Gastroesophageal sphincter (tissue), 4 donors: Measurements from ENCODE around the gene NELL1. TPM values are rescaled to one million over a fixed set of nuclear protein-coding genes. Genes with fewer than 3 reads are reported as not detected.

ENCODE experiments used
- ATAC-seq: fragments of 150-250 bp; one replicate; pipeline ENCODE4 v1.9.1; 2016; ENCODE audit warnings: mild to moderate bottlenecking, moderate library complexity
- H3K27ac ChIP-seq, 4 donors: fragments of 200-600 bp; sonication (generic) in 3 of 4; 1 replicate in 3 of 4; 2 replicates in 1 of 4; pipeline ENCODE4 v1.5.1; 2016 to 2019
- H3K27me3 ChIP-seq: fragments of 200-600 bp; sonication (generic); one replicate; pipeline ENCODE4 v1.5.1; 2019
- H3K36me3 ChIP-seq, 2 donors: fragments of 200-600 bp; sonication (generic); one replicate each; pipeline ENCODE4 v1.5.1; 2019; ENCODE audit warnings: control low read depth in 1 of 2
- H3K4me1 ChIP-seq, 3 donors: fragments of 200-600 bp; sonication (generic); 1 replicate in 2 of 3; 2 replicates in 1 of 3; pipeline ENCODE4 v1.5.1; 2016 to 2019; ENCODE audit warnings: control low read depth in 2 of 3
- H3K4me3 ChIP-seq, 2 donors: fragments of 200-600 bp; sonication (generic); one replicate each; pipeline ENCODE4 v1.5.1; 2019; ENCODE audit warnings: mild to moderate bottlenecking in 1 of 2, moderate library complexity in 1 of 2
- H3K9me3 ChIP-seq, 3 donors: fragments of 200-600 bp; sonication (generic); one replicate each; pipeline ENCODE4 v1.5.1; 2017 to 2019; ENCODE audit warnings: control low read depth in 2 of 3
- EP300 ChIP-seq: sonication (generic); formaldehyde crosslinking; IDR thresholded peaks from one replicate; pipeline ENCODE4 v1.6.1; 2017; ENCODE audit warnings: antibody characterized with exemption, mild to moderate bottlenecking
- POLR2A ChIP-seq, 2 donors: fragments of 450-650 bp; IDR thresholded peaks; one replicate each; pipeline ENCODE4 v1.6.1; 2017; ENCODE audit warnings: antibody characterized with exemption in 2 of 2, mild to moderate bottlenecking in 2 of 2, moderate library complexity in 1 of 2
- POLR2AphosphoS5 ChIP-seq: sonication (generic); formaldehyde crosslinking; IDR thresholded peaks from one replicate; pipeline ENCODE4 v1.6.1; 2017; ENCODE audit warnings: antibody characterized with exemption
- WGBS, 2 donors: methylation state at CpG; one replicate each; pipeline ENCODE4 v1.1.5; 2018; ENCODE audit warnings: low coverage in 1 of 2; 5-methylcytosine and 5-hydroxymethylcytosine counted together
- total RNA-seq, 4 donors: library from RNA; depleted of rRNA; stranded (reverse); fragments of >200 nt; gene quantifications; one replicate each; pipeline ENCODE4 v1.1.0, GENCODE V29; 2016
- TF ChIP-seq, protein P1 (sequence below), 4 experiments: fragments of 200-600 bp in 2 of 4; fragments of 450-650 bp in 2 of 4; sonication (generic) in 1 of 4; IDR thresholded peaks; one replicate each; pipeline ENCODE4 v1.5.1; 2017 to 2019; ENCODE audit warnings: antibody characterized with exemption in 4 of 4, mild to moderate bottlenecking in 2 of 4, moderate library complexity in 2 of 4

NELL1 gene
- total RNA-seq, 4 donors from 2014 or later, result 0.27 to 3.0 (median 1.5) TPM

DNA sequence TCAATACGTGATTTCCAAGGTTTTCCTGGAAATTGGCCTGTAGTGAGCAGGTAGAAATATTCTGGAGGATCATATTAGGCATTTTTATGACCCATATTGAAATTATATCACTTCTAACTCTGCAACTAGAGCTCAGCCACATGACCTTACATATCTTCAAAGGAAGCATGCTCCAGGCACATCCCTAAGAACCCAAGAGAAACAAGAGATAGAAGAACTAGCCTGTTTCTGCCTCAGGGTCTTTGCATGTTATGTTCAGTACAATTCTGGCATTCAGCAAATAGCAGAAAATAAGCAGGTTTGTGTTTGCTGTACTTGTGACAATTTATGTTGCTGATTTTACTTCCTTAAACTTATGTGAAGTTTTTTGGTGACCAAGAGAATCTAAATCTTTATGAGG lies 859.8 kb downstream of the NELL1 start:
- no peaks in the 10 kb centered on the region for H3K9me3 ChIP-seq
- no peak for TF ChIP-seq POLR2AphosphoS5
- TF ChIP-seq EP300, result no peak
- TF ChIP-seq, protein P1, sequence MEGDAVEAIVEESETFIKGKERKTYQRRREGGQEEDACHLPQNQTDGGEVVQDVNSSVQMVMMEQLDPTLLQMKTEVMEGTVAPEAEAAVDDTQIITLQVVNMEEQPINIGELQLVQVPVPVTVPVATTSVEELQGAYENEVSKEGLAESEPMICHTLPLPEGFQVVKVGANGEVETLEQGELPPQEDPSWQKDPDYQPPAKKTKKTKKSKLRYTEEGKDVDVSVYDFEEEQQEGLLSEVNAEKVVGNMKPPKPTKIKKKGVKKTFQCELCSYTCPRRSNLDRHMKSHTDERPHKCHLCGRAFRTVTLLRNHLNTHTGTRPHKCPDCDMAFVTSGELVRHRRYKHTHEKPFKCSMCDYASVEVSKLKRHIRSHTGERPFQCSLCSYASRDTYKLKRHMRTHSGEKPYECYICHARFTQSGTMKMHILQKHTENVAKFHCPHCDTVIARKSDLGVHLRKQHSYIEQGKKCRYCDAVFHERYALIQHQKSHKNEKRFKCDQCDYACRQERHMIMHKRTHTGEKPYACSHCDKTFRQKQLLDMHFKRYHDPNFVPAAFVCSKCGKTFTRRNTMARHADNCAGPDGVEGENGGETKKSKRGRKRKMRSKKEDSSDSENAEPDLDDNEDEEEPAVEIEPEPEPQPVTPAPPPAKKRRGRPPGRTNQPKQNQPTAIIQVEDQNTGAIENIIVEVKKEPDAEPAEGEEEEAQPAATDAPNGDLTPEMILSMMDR (IDR thresholded peaks at IDR 0.05), result no peak
- TF ChIP-seq POLR2A (IDR thresholded peaks at IDR 0.05), result no peak
- no peaks in the 10 kb centered on the region for H3K4me1 ChIP-seq
- H3K4me3 ChIP-seq, result no peak overlapping the region
- no peak overlapping the region for H3K27ac ChIP-seq
- no peaks in the 10 kb centered on the region for H3K27me3 ChIP-seq
- WGBS, 2 donors, result 23 to 86% methylated on average over 1 of the region's 1 CpG
- no peak for ATAC-seq
- H3K36me3 ChIP-seq, result no peaks in the 10 kb centered on the region

DNA sequence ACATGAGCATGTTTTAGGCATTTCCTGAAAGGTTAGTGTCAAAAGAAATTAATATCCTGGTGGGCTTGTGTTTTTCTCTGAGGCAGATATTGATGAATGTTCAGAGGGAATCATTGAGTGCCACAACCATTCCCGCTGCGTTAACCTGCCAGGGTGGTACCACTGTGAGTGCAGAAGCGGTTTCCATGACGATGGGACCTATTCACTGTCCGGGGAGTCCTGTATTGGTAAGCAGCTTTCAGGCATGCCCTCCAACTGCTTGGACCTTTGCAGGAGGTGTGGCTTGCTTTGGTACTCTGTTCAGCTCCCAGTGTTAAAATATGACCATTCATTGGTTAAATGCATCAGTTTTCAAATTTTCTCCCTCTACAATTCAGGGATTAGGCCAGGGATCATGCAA lies 864.9 kb downstream of the NELL1 start:
- no peaks in the 10 kb centered on the region for H3K27me3 ChIP-seq

DNA sequence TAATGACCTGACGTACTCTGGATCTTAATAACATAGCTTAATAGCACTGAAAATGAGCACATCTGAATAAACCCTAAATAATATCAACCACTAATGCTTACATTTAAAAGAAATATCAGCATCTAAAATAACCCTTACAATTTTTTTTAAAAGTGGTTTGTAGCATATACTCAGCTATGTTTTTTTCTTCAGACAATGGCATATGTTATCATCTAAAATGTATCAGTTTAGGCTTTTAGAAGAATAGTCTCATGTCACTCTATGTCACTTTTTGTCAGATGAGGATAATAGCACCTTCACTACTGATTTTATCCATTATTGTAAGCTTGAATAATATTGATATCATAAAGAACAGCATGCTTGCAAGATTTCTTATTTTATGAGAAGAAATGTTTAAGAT lies 868.6 kb downstream of the NELL1 start:
- WGBS, 2 donors, result 40 to 88% methylated on average over 1 of the region's 1 CpG
- Histone ChIP-seq H3K4me1 (no peaks in the 10 kb centered on the region), H3K4me3 (no peak overlapping the region), H3K9me3 (no peaks in the 10 kb centered on the region), H3K36me3 (no peaks in the 10 kb centered on the region), H3K27ac (no peak overlapping the region), H3K27me3 (no peaks in the 10 kb centered on the region)
- ATAC-seq, result no peak
- TF ChIP-seq, protein P1 (IDR thresholded peaks at IDR 0.05), result no peak
- TF ChIP-seq EP300 (no peak), POLR2A (IDR thresholded peaks at IDR 0.05) (no peak), POLR2AphosphoS5 (no peak)

More for the DNA sequence above, 864.9 kb downstream of the NELL1 start:
- Histone ChIP-seq H3K4me3 (no peak overlapping the region), H3K36me3 (no peaks in the 10 kb centered on the region), H3K4me1 (no peaks in the 10 kb centered on the region), H3K9me3 (no peaks in the 10 kb centered on the region), H3K27ac (no peak overlapping the region)
- 80% methylated on average over 2 of the region's 5 CpGs for WGBS, 2 donors
- TF ChIP-seq POLR2AphosphoS5 (no peak), POLR2A (IDR thresholded peaks at IDR 0.05) (no peak), EP300 (no peak)
- TF ChIP-seq, protein P1 (IDR thresholded peaks at IDR 0.05), result no peak
- ATAC-seq, result no peak

DNA sequence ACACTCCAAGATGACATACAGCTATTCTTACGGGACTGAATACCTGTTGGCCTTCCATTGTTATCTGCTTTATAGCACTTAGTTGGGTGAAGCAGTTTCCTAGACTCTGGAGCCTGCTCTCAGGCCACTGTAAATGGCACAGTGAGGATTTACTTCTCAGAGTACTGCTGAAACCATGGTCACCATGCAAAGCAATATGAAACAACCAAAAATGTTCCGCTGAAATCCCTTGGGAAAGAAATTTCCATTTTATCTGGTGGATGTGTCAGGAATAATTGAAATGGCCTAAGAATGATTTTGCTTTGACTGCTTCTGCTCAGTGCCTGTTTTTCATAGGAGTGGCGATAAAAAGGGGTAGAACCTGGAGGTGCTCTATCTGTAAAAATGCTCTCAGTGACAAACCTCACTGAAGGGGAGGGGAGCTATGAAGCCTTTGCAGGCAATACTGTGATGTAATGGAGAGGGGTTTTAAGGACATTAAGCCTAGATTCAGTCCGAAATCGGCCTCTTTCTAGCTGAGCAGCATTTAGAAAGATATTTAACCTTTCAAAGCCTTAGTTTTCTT lies 871.9 kb downstream of the NELL1 start:
- H3K4me3 ChIP-seq, result no peak overlapping the region
- H3K36me3 ChIP-seq, result no peaks in the 10 kb centered on the region
- no peaks in the 10 kb centered on the region for H3K4me1 ChIP-seq
- ATAC-seq, result no peak
- H3K27ac ChIP-seq, result no peak overlapping the region
- H3K9me3 ChIP-seq, result no peaks in the 10 kb centered on the region
- no peak for TF ChIP-seq POLR2A (IDR thresholded peaks at IDR 0.05)
- TF ChIP-seq, protein P1 (IDR thresholded peaks at IDR 0.05), result no peak
- H3K27me3 ChIP-seq, result no peaks in the 10 kb centered on the region
- 59 to 94% methylated on average over 3 to 5 of the region's 5 CpGs for WGBS, 2 donors

DNA sequence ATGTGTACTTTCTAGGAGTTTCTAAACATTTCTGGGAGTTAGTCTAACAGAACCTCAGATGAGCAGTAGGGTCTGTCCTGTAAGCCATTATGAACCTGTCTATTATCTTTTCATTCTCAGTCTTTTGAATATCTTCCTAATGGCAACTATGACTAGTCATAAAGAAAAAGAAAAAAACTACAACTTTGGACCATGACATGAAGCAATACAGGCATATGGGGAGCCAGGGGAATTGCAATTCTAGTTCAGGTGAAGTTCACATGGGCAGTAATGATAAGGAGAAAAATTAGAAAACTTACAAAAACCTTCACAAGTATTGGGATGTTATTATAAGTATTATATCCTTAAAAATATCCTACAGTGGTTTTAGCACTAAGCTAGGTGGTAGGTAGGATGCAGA lies 874.5 kb downstream of the NELL1 start:
- Histone ChIP-seq H3K4me3 (no peak overlapping the region), H3K36me3 (no peaks in the 10 kb centered on the region), H3K27me3 (no peaks in the 10 kb centered on the region), H3K27ac (no peak overlapping the region), H3K4me1 (no peaks in the 10 kb centered on the region), H3K9me3 (no peaks in the 10 kb centered on the region)
- no peak for TF ChIP-seq POLR2A (IDR thresholded peaks at IDR 0.05)
- TF ChIP-seq, protein P1 (IDR thresholded peaks at IDR 0.05), result no peak
- TF ChIP-seq POLR2AphosphoS5, result no peak
- no peak for ATAC-seq
